GM21737 (cell line): ENCODE data around the gene NCAPD3.

ENCODE experiments used
- ATAC-seq: cut with Tn5 transposase; IDR thresholded peaks from one replicate; pipeline ENCODE4 v1.9.1; 2021; ENCODE audit warnings: mild to moderate bottlenecking, moderate library complexity; ENCODE audit not compliant: unreplicated experiment

Gene NCAPD3

GRCh38 chr11:134159652-134160051 lies 64.1 kb downstream of the NCAPD3 start:
- no peak for ATAC-seq

- no peak for ATAC-seq
Observed at GRCh38 chr11:134158023-134158422, 65.7 kb downstream of the NCAPD3 start.

GRCh38 chr11:134157451-134157850 lies 66.3 kb downstream of the NCAPD3 start:
- ATAC-seq = no peak

- no peak for ATAC-seq
Observed at GRCh38 chr11:134155946-134156865, 67.6 kb downstream of the NCAPD3 start.

GRCh38 chr11:134155456-134155855 lies 68.3 kb downstream of the NCAPD3 start:
- no peak for ATAC-seq

GRCh38 chr11:134154441-134154840 lies 69.3 kb downstream of the NCAPD3 start:
- no peak for ATAC-seq

GRCh38 chr11:134153147-134153905 lies 70.4 kb downstream of the NCAPD3 start:
- no peak for ATAC-seq

- ATAC-seq = no peak
Observed at GRCh38 chr11:134152696-134153095, 71.1 kb downstream of the NCAPD3 start.

GRCh38 chr11:134151083-134151747 lies 72.6 kb downstream of the NCAPD3 start:
- no peak for ATAC-seq

GRCh38 chr11:134150195-134150903 lies 73.4 kb downstream of the NCAPD3 start:
- no peak for ATAC-seq

GRCh38 chr11:134149371-134149770 lies 74.4 kb downstream of the NCAPD3 start:
- no peak for ATAC-seq

GRCh38 chr11:134146598-134146997 lies 77.2 kb downstream of the NCAPD3 start:
- ATAC-seq = no peak

- no peak for ATAC-seq
Observed at GRCh38 chr11:134145715-134146114, 78.1 kb downstream of the NCAPD3 start.

GRCh38 chr11:134144744-134145143 lies 79.0 kb downstream of the NCAPD3 start:
- ATAC-seq = no peak

- no peak for ATAC-seq
Observed at GRCh38 chr11:134143801-134144200, 80.0 kb downstream of the NCAPD3 start.

GRCh38 chr11:134142536-134142935 lies 81.2 kb downstream of the NCAPD3 start:
- ATAC-seq = no peak

- ATAC-seq = no peak
Observed at GRCh38 chr11:134140961-134141490, 82.7 kb downstream of the NCAPD3 start.

- ATAC-seq = peak; percentile 74
Observed at GRCh38 chr11:134139873-134140331, 83.9 kb downstream of the NCAPD3 start.

- ATAC-seq = no peak
Observed at GRCh38 chr11:134139303-134139872, 84.4 kb downstream of the NCAPD3 start.

GRCh38 chr11:134138376-134138775 lies 85.4 kb downstream of the NCAPD3 start:
- no peak for ATAC-seq
